Astrocyte (in vitro differentiated cells and primary cell): ENCODE results near the gene GNAQ. TPM values are rescaled to one million over a fixed set of nuclear protein-coding genes. Genes with fewer than 3 reads are reported as not detected.

Experiments
- DNase-seq: peaks from one replicate; pipeline ENCODE4 v3.0.0-alpha.2; 2010; ENCODE audit warnings: low read depth
- FAIRE-seq: peaks from 2 replicates; lab custom pipeline; 2011; peaks lifted over from hg19 to GRCh38; lab: Jason Lieb, UNC
- H2AFZ ChIP-seq: 2 replicates; pipeline ENCODE4 v1.6.0; 2012; ENCODE audit warnings: low read depth, low read length, inconsistent platforms
- H3K27ac ChIP-seq: 2 replicates; pipeline ENCODE4 v1.5.1; 2011; ENCODE audit warnings: low read depth, low read length, inconsistent platforms
- H3K27me3 ChIP-seq: 2 replicates; pipeline ENCODE4 v1.6.0; 2011; ENCODE audit warnings: low read length, inconsistent platforms; ENCODE audit not compliant: insufficient read depth
- H3K36me3 ChIP-seq: 2 replicates; pipeline ENCODE4 v1.5.1; 2011; ENCODE audit warnings: low read length, inconsistent platforms; ENCODE audit not compliant: insufficient read depth
- H3K4me1 ChIP-seq: 2 replicates; pipeline ENCODE4 v1.5.1; 2011; ENCODE audit warnings: low read length, inconsistent platforms; ENCODE audit not compliant: insufficient read depth
- H3K4me2 ChIP-seq: 2 replicates; pipeline ENCODE4 v1.6.0; 2012; ENCODE audit warnings: low read length, inconsistent platforms
- H3K4me3 ChIP-seq: 2 replicates; pipeline ENCODE4 v1.5.1; 2011; ENCODE audit warnings: low read depth, mild to moderate bottlenecking, low read length, inconsistent platforms; ENCODE audit not compliant: insufficient read depth
- H3K79me2 ChIP-seq: 2 replicates; pipeline ENCODE4 v1.6.0; 2012; ENCODE audit warnings: mild to moderate bottlenecking, low read length, inconsistent platforms; ENCODE audit not compliant: insufficient read depth
- H3K9ac ChIP-seq: 2 replicates; pipeline ENCODE4 v1.6.0; 2012; ENCODE audit warnings: mild to moderate bottlenecking, low read length, inconsistent platforms
- H3K9me3 ChIP-seq: 2 replicates; pipeline ENCODE4 v1.5.1; 2012; ENCODE audit warnings: low read depth, mild to moderate bottlenecking, low read length, inconsistent platforms; ENCODE audit not compliant: insufficient read depth
- H4K20me1 ChIP-seq: 2 replicates; pipeline ENCODE4 v1.6.0; 2012; ENCODE audit warnings: low read length, inconsistent platforms; ENCODE audit not compliant: insufficient read depth
- H3K27ac Mint-ChIP-seq: one replicate; pipeline ENCODE4 v1.8.0; 2021; ENCODE audit warnings: mild to moderate bottlenecking, mixed read lengths; ENCODE audit not compliant: unreplicated experiment
- H3K27me3 Mint-ChIP-seq: one replicate; pipeline ENCODE4 v1.8.0; 2021; ENCODE audit warnings: low read depth, mixed read lengths; ENCODE audit not compliant: unreplicated experiment
- H3K36me3 Mint-ChIP-seq: one replicate; pipeline ENCODE4 v1.8.0; 2021; ENCODE audit warnings: low read depth, mixed read lengths; ENCODE audit not compliant: unreplicated experiment
- H3K4me1 Mint-ChIP-seq: one replicate; pipeline ENCODE4 v1.8.0; 2021; ENCODE audit warnings: low read depth, mixed read lengths; ENCODE audit not compliant: unreplicated experiment
- H3K4me3 Mint-ChIP-seq: one replicate; pipeline ENCODE4 v1.8.0; 2021; ENCODE audit warnings: mild to moderate bottlenecking, moderate library complexity, mixed read lengths; ENCODE audit not compliant: unreplicated experiment
- H3K9me3 Mint-ChIP-seq: one replicate; pipeline ENCODE4 v1.8.0; 2021; ENCODE audit warnings: mild to moderate bottlenecking, mixed read lengths; ENCODE audit not compliant: unreplicated experiment
- CTCF ChIP-seq: IDR thresholded peaks from 2 replicates; pipeline ENCODE4 v1.5.1; 2011; ENCODE audit warnings: low read depth, mild to moderate bottlenecking, inconsistent platforms, low read length, moderate library complexity; ENCODE audit not compliant: insufficient read depth
- EZH2 ChIP-seq: IDR thresholded peaks from 2 replicates; pipeline ENCODE4 v1.6.1; 2012; ENCODE audit warnings: mild to moderate bottlenecking, low read length, inconsistent platforms; ENCODE audit not compliant: insufficient read depth
- total RNA-seq: library from RNA; stranded (reverse); gene quantifications from 2 replicates; pipeline ENCODE4 v1.2.1, GENCODE V29; 2021

Gene GNAQ
- total RNA-seq, 1 donor from 2014 or later: 74.9 TPM

GRCh38 chr9:77843871-77844155, 187.8 kb downstream of the GNAQ start:
- Mint-ChIP-seq H3K36me3 (peaks cover 7% of the 10 kb centered on the region), H3K27me3 (no peaks in the 10 kb centered on the region), H3K4me3 (no peak overlapping the region), H3K27ac (no peak overlapping the region), H3K9me3 (no peaks in the 10 kb centered on the region), H3K4me1 (peaks cover 52% of the 10 kb centered on the region)
- Histone ChIP-seq H4K20me1 (peaks cover 22% of the 10 kb centered on the region), H3K4me1 (peaks cover 42% of the 10 kb centered on the region), H3K4me3 (no peak overlapping the region), H3K36me3 (no peaks in the 10 kb centered on the region), H3K79me2 (peaks cover 23% of the 10 kb centered on the region), H3K9me3 (no peaks in the 10 kb centered on the region), H3K9ac (no peak overlapping the region), H3K4me2 (no peak overlapping the region), H3K27ac (no peak overlapping the region), H2AFZ (no peak overlapping the region), H3K27me3 (no peaks in the 10 kb centered on the region)
- no peak for FAIRE-seq
- TF ChIP-seq CTCF (no peak), EZH2 (no peak)
- no peak for DNase-seq

GRCh38 chr9:77843076-77843870, 188.3 kb downstream of the GNAQ start:
- Histone ChIP-seq H3K36me3 (no peaks in the 10 kb centered on the region), H3K27ac (no peak overlapping the region), H3K79me2 (peaks cover 17% of the 10 kb centered on the region), H3K9ac (no peak overlapping the region), H3K4me3 (no peak overlapping the region), H2AFZ (no peak overlapping the region), H3K27me3 (no peaks in the 10 kb centered on the region), H4K20me1 (peaks cover 17% of the 10 kb centered on the region), H3K4me2 (no peak overlapping the region), H3K9me3 (no peaks in the 10 kb centered on the region), H3K4me1 (peaks cover 36% of the 10 kb centered on the region)
- no peaks in the 10 kb centered on the region for H3K27me3 Mint-ChIP-seq
- H3K9me3 Mint-ChIP-seq: no peaks in the 10 kb centered on the region
- no peak overlapping the region for H3K4me3 Mint-ChIP-seq
- peaks cover 7% of the 10 kb centered on the region for H3K36me3 Mint-ChIP-seq
- no peak for TF ChIP-seq EZH2
- no peak for TF ChIP-seq CTCF
- H3K4me1 Mint-ChIP-seq: peaks cover 49% of the 10 kb centered on the region
- FAIRE-seq: no peak
- no peak for DNase-seq
- peak overlapping the region; percentile 9 for H3K27ac Mint-ChIP-seq

GRCh38 chr9:77841739-77842386, 189.7 kb downstream of the GNAQ start:
- no peak overlapping the region for H3K27ac Mint-ChIP-seq
- H3K79me2 ChIP-seq: peaks cover 12% of the 10 kb centered on the region
- H2AFZ ChIP-seq: no peak overlapping the region
- no peaks in the 10 kb centered on the region for H3K27me3 Mint-ChIP-seq
- no peak overlapping the region for H3K4me2 ChIP-seq
- H3K4me3 Mint-ChIP-seq: no peak overlapping the region
- no peaks in the 10 kb centered on the region for H3K9me3 ChIP-seq
- no peaks in the 10 kb centered on the region for H3K36me3 ChIP-seq
- TF ChIP-seq EZH2 (no peak), CTCF (peak; percentile 24)
- H3K36me3 Mint-ChIP-seq: peaks cover 3% of the 10 kb centered on the region
- H4K20me1 ChIP-seq: peaks cover 11% of the 10 kb centered on the region
- H3K9ac ChIP-seq: no peak overlapping the region
- no peak overlapping the region for H3K4me3 ChIP-seq
- no peaks in the 10 kb centered on the region for H3K27me3 ChIP-seq
- no peaks in the 10 kb centered on the region for H3K9me3 Mint-ChIP-seq
- no peak for DNase-seq
- no peak for FAIRE-seq
- peaks cover 22% of the 10 kb centered on the region for H3K4me1 ChIP-seq
- H3K27ac ChIP-seq: no peak overlapping the region
- peaks cover 36% of the 10 kb centered on the region for H3K4me1 Mint-ChIP-seq
